Tibial artery (tissue), 4 donors: ENCODE results near the gene TPD52L1.
A peak's percentile ranks its signal among the peaks of the same experiment; 100 is the strongest.

ENCODE experiments used
- DNase-seq, 2 donors: peaks; one replicate each; pipeline ENCODE4 v3.0.0-alpha.2; 2019
- H3K27ac ChIP-seq, 2 donors: fragments of 200-600 bp; sonication (generic) in 1 of 2; 1 replicate in 1 of 2; 2 replicates in 1 of 2; pipeline ENCODE4 v1.5.1; 2018 to 2019; ENCODE audit warnings: mild to moderate bottlenecking in 1 of 2
- H3K27me3 ChIP-seq, 2 donors: fragments of 200-600 bp; sonication (generic) in 1 of 2; one replicate each; pipeline versions ENCODE4 v1.5.1 to v1.6.0; 2016 to 2019
- H3K36me3 ChIP-seq, 3 donors: fragments of 200-600 bp; sonication (generic) in 2 of 3; one replicate each; pipeline ENCODE4 v1.5.1; 2016 to 2019; ENCODE audit warnings: mild to moderate bottlenecking in 2 of 3
- H3K4me1 ChIP-seq, 4 donors: fragments of 200-600 bp; sonication (generic) in 2 of 4; 1 replicate in 3 of 4; 2 replicates in 1 of 4; pipeline ENCODE4 v1.5.1; 2016 to 2019
- H3K4me3 ChIP-seq, 2 donors: fragments of 200-600 bp; sonication (generic) in 1 of 2; 1 replicate in 1 of 2; 2 replicates in 1 of 2; pipeline ENCODE4 v1.5.1; 2018 to 2019; ENCODE audit warnings: mild to moderate bottlenecking in 2 of 2
- H3K9me3 ChIP-seq, 3 donors: fragments of 200-600 bp; sonication (generic) in 1 of 3; one replicate each; pipeline ENCODE4 v1.5.1; 2016 to 2019
- CTCF ChIP-seq, 2 experiments: fragments of 200-600 bp in 1 of 2; fragments of 450-650 bp in 1 of 2; IDR thresholded peaks; one replicate each; pipeline ENCODE4 v1.5.1; 2017 to 2019; ENCODE audit warnings: antibody characterized with exemption in 2 of 2, mild to moderate bottlenecking in 1 of 2, moderate library complexity in 1 of 2
- intact Hi-C: fragments of 100-400 bp; cut with DNase I; formaldehyde crosslinking; loops from one replicate; pipeline ENCODE4 v1.15.0; 2023; ENCODE audit warnings: low total_unique reads

TPD52L1 gene

GRCh38 chr6:125228981-125229479 is 75.5 kb downstream of the TPD52L1 start:
- intact Hi-C loops: no loop called here
- H3K36me3 ChIP-seq: no peaks in the 10 kb centered on the region

GRCh38 chr6:125230674-125231073 is 77.1 kb downstream of the TPD52L1 start:
- H3K4me1 ChIP-seq: peaks cover 0 to 46% (median 15%) of the 10 kb centered on the region in 4 donors
- TF ChIP-seq CTCF (IDR thresholded peaks at IDR 0.05): no peak
- H3K27ac ChIP-seq: no peak overlapping the region
- no peak overlapping the region for H3K4me3 ChIP-seq
- intact Hi-C loops: no loop called here
- no peak for DNase-seq
- no peaks in the 10 kb centered on the region for H3K9me3 ChIP-seq
- H3K36me3 ChIP-seq: no peaks in the 10 kb centered on the region
- no peaks in the 10 kb centered on the region for H3K27me3 ChIP-seq

More at GRCh38 chr6:125228981-125229479, 75.5 kb downstream of the TPD52L1 start:
- peaks cover 0 to 58% (median 21%) of the 10 kb centered on the region in 4 donors for H3K4me1 ChIP-seq
- no peak for DNase-seq
- no peaks in the 10 kb centered on the region for H3K27me3 ChIP-seq
- peak overlapping the region; percentile 1 to 27 for H3K4me3 ChIP-seq
- H3K9me3 ChIP-seq: no peaks in the 10 kb centered on the region
- peak overlapping the region in 1 of 2 donors; percentile 19 for H3K27ac ChIP-seq
- TF ChIP-seq CTCF (IDR thresholded peaks at IDR 0.05): no peak

GRCh38 chr6:125231133-125231532 is 77.6 kb downstream of the TPD52L1 start:
- TF ChIP-seq CTCF (IDR thresholded peaks at IDR 0.05): no peak
- no peak for DNase-seq
- Histone ChIP-seq H3K27me3 (no peaks in the 10 kb centered on the region), H3K4me1 (peaks cover 0 to 50% (median 15%) of the 10 kb centered on the region in 4 donors), H3K4me3 (no peak overlapping the region), H3K9me3 (no peaks in the 10 kb centered on the region), H3K27ac (no peak overlapping the region), H3K36me3 (no peaks in the 10 kb centered on the region)
- intact Hi-C loops: no loop called here

GRCh38 chr6:125231574-125232343 is 78.2 kb downstream of the TPD52L1 start:
- Histone ChIP-seq H3K36me3 (no peaks in the 10 kb centered on the region), H3K27ac (no peak overlapping the region), H3K4me3 (no peak overlapping the region), H3K27me3 (no peaks in the 10 kb centered on the region), H3K4me1 (peaks cover 0 to 56% (median 15%) of the 10 kb centered on the region in 4 donors), H3K9me3 (no peaks in the 10 kb centered on the region)
- no peak for DNase-seq
- intact Hi-C loops: no loop called here
- no peak for TF ChIP-seq CTCF (IDR thresholded peaks at IDR 0.05)

- Histone ChIP-seq H3K27ac (no peak overlapping the region), H3K36me3 (no peaks in the 10 kb centered on the region), H3K9me3 (no peaks in the 10 kb centered on the region), H3K4me3 (no peak overlapping the region), H3K4me1 (peaks cover 0 to 59% (median 15%) of the 10 kb centered on the region in 4 donors), H3K27me3 (no peaks in the 10 kb centered on the region)
- no peak for TF ChIP-seq CTCF (IDR thresholded peaks at IDR 0.05)
- no peak for DNase-seq
- intact Hi-C loops: no loop called here
These were observed 78.9 kb downstream of the TPD52L1 start for GRCh38 chr6:125232466-125232865.
